GM23248 (cell line): ENCODE measurements around the gene MKI67.

Experiments
- EZH2 ChIP-seq: fragments of 200-600 bp; sonication (generic); IDR thresholded peaks from 2 replicates; pipeline ENCODE4 v1.6.1; 2018; ENCODE audit warnings: antibody characterized with exemption, mild to moderate bottlenecking; ENCODE audit not compliant: insufficient read depth, poor library complexity, severe bottlenecking
- EZH2phosphoT487 ChIP-seq: fragments of 200-600 bp; sonication (generic); IDR thresholded peaks from 2 replicates; pipeline ENCODE4 v1.6.1; 2018; ENCODE audit warnings: antibody characterized with exemption, moderate library complexity, mild to moderate bottlenecking, low read depth; ENCODE audit not compliant: insufficient read depth

DNA sequence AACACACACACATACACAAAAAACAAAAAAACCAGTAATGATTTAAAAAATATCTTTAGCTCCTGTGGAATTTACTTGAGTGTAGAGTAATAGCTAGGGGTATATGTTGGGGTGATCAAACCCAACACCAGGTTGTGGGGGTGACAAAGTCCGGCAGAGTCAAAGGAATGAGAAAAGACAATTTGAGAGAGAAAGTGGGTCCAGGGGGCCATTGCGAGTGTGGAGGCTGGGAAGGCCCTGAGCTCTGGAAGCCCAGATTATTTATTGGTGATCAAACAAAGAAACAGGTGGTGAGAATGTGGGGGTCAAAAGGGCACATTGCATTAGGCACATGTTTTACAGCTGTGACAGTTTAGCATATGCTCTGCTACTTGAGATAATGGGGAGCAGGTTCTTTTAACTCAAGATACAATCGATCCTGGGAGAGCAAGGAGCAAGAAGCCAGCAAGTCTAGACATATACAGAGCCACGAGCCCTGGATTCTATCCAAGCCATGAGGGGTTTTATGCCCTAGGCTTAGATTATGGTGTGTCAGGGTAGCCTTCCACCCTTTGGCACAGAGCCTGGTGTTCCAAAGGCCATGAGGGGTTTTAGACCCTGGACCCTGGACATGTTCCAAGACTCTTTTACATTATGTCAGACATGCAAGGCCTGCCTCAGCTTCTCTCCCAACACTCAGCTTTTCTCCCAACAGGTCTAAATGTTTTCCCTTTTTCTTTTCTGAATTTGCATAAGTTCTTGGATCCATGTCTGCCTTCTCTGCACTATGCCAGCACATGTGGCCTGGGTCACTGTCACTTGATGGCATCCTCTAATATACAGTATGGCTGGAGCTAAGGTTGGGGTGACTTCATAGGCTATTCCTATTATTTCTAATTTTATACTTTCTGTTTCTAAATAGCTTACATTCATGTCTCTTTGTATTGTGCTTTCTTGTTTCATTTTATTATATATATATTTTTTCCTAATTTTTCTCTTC is 48.6 kb upstream of the MKI67 start:
- TF ChIP-seq EZH2, result no peak
- TF ChIP-seq EZH2phosphoT487, result no peak
